ENCODE measurements around the gene MED29. TPM values are rescaled to one million over a fixed set of nuclear protein-coding genes. Genes with fewer than 3 reads are reported as not detected.

MED29 gene
- total and polyA plus RNA-seq, 2 of the 13 experiments (the other 11 are each of a cell fraction or from before 2014, with no cell fraction given), result 14.0 to 19.7 TPM

DNA sequence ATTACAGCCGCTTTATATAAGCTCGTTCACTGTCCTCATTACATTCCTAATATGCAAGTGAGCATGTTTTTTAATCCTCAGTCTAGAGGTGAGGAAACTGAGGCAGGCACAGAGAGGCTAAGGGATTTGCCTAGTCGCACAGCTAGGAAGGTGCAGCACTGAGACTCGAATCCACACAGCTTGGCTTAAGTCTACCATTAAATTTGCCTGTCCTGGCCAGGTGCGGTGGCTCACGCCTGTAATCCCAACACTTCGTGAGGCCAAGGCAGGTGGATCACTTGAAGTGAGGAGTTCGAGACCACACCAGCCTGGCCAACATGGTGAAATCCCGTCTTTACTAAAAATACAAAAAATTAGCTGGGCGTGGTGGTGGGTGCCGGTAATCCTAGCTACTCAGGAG is 36.5 kb downstream of the MED29 start (continued):
- TF ChIP-seq, protein P1, sequence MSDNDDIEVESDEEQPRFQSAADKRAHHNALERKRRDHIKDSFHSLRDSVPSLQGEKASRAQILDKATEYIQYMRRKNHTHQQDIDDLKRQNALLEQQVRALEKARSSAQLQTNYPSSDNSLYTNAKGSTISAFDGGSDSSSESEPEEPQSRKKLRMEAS (IDR thresholded peaks at IDR 0.05), result 0 out of 2 replicates have a peak, but pooled peaks have one; percentile 20
- TF ChIP-seq, protein P2, sequence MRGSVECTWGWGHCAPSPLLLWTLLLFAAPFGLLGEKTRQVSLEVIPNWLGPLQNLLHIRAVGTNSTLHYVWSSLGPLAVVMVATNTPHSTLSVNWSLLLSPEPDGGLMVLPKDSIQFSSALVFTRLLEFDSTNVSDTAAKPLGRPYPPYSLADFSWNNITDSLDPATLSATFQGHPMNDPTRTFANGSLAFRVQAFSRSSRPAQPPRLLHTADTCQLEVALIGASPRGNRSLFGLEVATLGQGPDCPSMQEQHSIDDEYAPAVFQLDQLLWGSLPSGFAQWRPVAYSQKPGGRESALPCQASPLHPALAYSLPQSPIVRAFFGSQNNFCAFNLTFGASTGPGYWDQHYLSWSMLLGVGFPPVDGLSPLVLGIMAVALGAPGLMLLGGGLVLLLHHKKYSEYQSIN (CRISPR knock-in tag; IDR thresholded peaks at IDR 0.05; ENCODE audit: borderline replicate concordance), result no peak
- TF ChIP-seq, protein P3, sequence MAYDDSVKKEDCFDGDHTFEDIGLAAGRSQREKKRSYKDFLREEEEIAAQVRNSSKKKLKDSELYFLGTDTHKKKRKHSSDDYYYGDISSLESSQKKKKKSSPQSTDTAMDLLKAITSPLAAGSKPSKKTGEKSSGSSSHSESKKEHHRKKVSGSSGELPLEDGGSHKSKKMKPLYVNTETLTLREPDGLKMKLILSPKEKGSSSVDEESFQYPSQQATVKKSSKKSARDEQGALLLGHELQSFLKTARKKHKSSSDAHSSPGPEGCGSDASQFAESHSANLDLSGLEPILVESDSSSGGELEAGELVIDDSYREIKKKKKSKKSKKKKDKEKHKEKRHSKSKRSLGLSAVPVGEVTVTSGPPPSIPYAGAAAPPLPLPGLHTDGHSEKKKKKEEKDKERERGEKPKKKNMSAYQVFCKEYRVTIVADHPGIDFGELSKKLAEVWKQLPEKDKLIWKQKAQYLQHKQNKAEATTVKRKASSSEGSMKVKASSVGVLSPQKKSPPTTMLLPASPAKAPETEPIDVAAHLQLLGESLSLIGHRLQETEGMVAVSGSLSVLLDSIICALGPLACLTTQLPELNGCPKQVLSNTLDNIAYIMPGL (CRISPR knock-in tag; IDR thresholded peaks at IDR 0.05; ENCODE audit: borderline replicate concordance in 1 of 2, low read depth in 1 of 2), result no peak
- TF ChIP-seq, protein P4, sequence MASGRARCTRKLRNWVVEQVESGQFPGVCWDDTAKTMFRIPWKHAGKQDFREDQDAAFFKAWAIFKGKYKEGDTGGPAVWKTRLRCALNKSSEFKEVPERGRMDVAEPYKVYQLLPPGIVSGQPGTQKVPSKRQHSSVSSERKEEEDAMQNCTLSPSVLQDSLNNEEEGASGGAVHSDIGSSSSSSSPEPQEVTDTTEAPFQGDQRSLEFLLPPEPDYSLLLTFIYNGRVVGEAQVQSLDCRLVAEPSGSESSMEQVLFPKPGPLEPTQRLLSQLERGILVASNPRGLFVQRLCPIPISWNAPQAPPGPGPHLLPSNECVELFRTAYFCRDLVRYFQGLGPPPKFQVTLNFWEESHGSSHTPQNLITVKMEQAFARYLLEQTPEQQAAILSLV (CRISPR knock-in tag; IDR thresholded peaks at IDR 0.05; ENCODE audit: borderline replicate concordance), result 0 out of 2 replicates have a peak, but pooled peaks have one; percentile 11
- TF ChIP-seq NAIF1 (CRISPR knock-in tag; IDR thresholded peaks at IDR 0.05; ENCODE audit: borderline replicate concordance), result no peak
- TF ChIP-seq ZFY (CRISPR knock-in tag; IDR thresholded peaks at IDR 0.05), result no peak
- no peak for TF ChIP-seq ZNF354B (CRISPR knock-in tag; IDR thresholded peaks at IDR 0.05)
- TF ChIP-seq ETV6 (CRISPR knock-in tag; conservative IDR thresholded peaks at IDR 0.05), result no peak
- TF ChIP-seq TSC22D2 (CRISPR knock-in tag; IDR thresholded peaks at IDR 0.05; ENCODE audit: borderline replicate concordance), result 0 out of 2 replicates have a peak, but pooled peaks have one; percentile 10
- 0 out of 2 replicates have a peak, but pooled peaks have one; percentile 53 for TF ChIP-seq ZNF230 (CRISPR knock-in tag; IDR thresholded peaks at IDR 0.05)
- no peak for TF ChIP-seq ZKSCAN1 (IDR thresholded peaks at IDR 0.05; ENCODE audit: low read length)
- no peak for TF ChIP-seq TOPORS (CRISPR knock-in tag; IDR thresholded peaks at IDR 0.05)
- TF ChIP-seq TEAD3 (CRISPR knock-in tag; optimal IDR thresholded peaks at IDR 0.05; ENCODE audit: borderline replicate concordance), result no peak
- TF ChIP-seq, protein P5, sequence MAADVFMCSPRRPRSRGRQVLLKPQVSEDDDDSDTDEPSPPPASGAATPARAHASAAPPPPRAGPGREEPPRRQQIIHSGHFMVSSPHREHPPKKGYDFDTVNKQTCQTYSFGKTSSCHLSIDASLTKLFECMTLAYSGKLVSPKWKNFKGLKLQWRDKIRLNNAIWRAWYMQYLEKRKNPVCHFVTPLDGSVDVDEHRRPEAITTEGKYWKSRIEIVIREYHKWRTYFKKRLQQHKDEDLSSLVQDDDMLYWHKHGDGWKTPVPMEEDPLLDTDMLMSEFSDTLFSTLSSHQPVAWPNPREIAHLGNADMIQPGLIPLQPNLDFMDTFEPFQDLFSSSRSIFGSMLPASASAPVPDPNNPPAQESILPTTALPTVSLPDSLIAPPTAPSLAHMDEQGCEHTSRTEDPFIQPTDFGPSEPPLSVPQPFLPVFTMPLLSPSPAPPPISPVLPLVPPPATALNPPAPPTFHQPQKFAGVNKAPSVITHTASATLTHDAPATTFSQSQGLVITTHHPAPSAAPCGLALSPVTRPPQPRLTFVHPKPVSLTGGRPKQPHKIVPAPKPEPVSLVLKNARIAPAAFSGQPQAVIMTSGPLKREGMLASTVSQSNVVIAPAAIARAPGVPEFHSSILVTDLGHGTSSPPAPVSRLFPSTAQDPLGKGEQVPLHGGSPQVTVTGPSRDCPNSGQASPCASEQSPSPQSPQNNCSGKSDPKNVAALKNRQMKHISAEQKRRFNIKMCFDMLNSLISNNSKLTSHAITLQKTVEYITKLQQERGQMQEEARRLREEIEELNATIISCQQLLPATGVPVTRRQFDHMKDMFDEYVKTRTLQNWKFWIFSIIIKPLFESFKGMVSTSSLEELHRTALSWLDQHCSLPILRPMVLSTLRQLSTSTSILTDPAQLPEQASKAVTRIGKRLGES (CRISPR knock-in tag; IDR thresholded peaks at IDR 0.05; ENCODE audit: borderline replicate concordance), result no peak
- TF ChIP-seq ZNF879 (CRISPR knock-in tag; IDR thresholded peaks at IDR 0.05), result no peak
- peak; percentile 88 for TF ChIP-seq ZNF768 (CRISPR knock-in tag; IDR thresholded peaks at IDR 0.05)
- TF ChIP-seq, protein P6, sequence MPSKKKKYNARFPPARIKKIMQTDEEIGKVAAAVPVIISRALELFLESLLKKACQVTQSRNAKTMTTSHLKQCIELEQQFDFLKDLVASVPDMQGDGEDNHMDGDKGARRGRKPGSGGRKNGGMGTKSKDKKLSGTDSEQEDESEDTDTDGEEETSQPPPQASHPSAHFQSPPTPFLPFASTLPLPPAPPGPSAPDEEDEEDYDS (CRISPR knock-in tag; IDR thresholded peaks at IDR 0.05), result no peak

Data from HepG2 (cell line).